ENCODE measurements around the gene ENTHD1.
"Not testable (repeated sequence)": the region's sequence is repeated elsewhere in the genome, so short reads cannot be mapped to it uniquely, and the experiment has no call there.

Gene ENTHD1

GRCh38 chr22:39897841-39898240 lies 4.3 kb upstream of the ENTHD1 start:
- TF ChIP-seq CTCF (conservative IDR thresholded peaks at IDR 0.05): no peak

GRCh38 chr22:39896313-39896996 lies 2.9 kb upstream of the ENTHD1 start:
- H3K27ac ChIP-seq: no peak overlapping the region
- no peak for TF ChIP-seq CTCF (conservative IDR thresholded peaks at IDR 0.05)

More at GRCh38 chr22:39897841-39898240, 4.3 kb upstream of the ENTHD1 start:
- H3K27ac ChIP-seq: no peak overlapping the region

GRCh38 chr22:39895682-39896081 lies 2.1 kb upstream of the ENTHD1 start:
- H3K27ac ChIP-seq: no peak overlapping the region
- TF ChIP-seq CTCF (conservative IDR thresholded peaks at IDR 0.05): no peak

- TF ChIP-seq CTCF (conservative IDR thresholded peaks at IDR 0.05): no peak
These were observed 1.1 kb upstream of the ENTHD1 start for GRCh38 chr22:39894554-39895092.

GRCh38 chr22:39889924-39890323 lies 3.6 kb downstream of the ENTHD1 start:
- not testable (repeated sequence) for H3K27ac ChIP-seq

More at GRCh38 chr22:39894554-39895092, 1.1 kb upstream of the ENTHD1 start:
- H3K27ac ChIP-seq: no peak overlapping the region

- TF ChIP-seq CTCF (conservative IDR thresholded peaks at IDR 0.05): no peak
These were observed 10.5 kb downstream of the ENTHD1 start for GRCh38 chr22:39883057-39883456.

GRCh38 chr22:39880722-39881121 lies 12.8 kb downstream of the ENTHD1 start:
- TF ChIP-seq CTCF (conservative IDR thresholded peaks at IDR 0.05): no peak
- H3K27ac ChIP-seq: no peak overlapping the region

More at GRCh38 chr22:39883057-39883456, 10.5 kb downstream of the ENTHD1 start:
- H3K27ac ChIP-seq: no peak overlapping the region
